ENCODE data around the gene GRIN3B. TPM values are rescaled to one million over a fixed set of nuclear protein-coding genes. Genes with fewer than 3 reads are reported as not detected.

GRIN3B gene
- total and polyA plus RNA-seq, 7 experiments from 2014 or later: 0.10 to 0.56 (median 0.19) TPM; not detected in 4

GRCh38 chr19:993831-994393, 6.3 kb upstream of the GRIN3B start:
- H3K4me1 Mint-ChIP-seq: peaks cover 6 to 8% (median 7%) of the 10 kb centered on the region in 7 donors
- no peak overlapping the region for H3K4me3 Mint-ChIP-seq
- DNase-seq: no peak
- H3K36me3 ChIP-seq (ENCODE audit: control insufficient read depth in 2 of 3, insufficient read depth in 3 of 3, low read length in 3 of 3): peaks cover 0 to 53% (median 0%) of the 10 kb centered on the region in 3 experiments
- peaks cover 0 to 5% (median under 1%) of the 10 kb centered on the region in 5 donors for H3K36me3 Mint-ChIP-seq
- no peak overlapping the region for H3K27ac ChIP-seq (ENCODE audit: low read depth, low read length)
- ChIA-PET POLR2A (no interaction called here), CTCF (no interaction called here)
- intact Hi-C loops (cut with micrococcal nuclease): no loop called here
- H3K27ac Mint-ChIP-seq: no peak overlapping the region
- H3K9me3 Mint-ChIP-seq: no peaks in the 10 kb centered on the region
- H3K4me3 ChIP-seq (ENCODE audit: low read length): no peak overlapping the region
- H3K9me3 ChIP-seq (ENCODE audit: control insufficient read depth in 2 of 3, low read length in 3 of 3): no peaks in the 10 kb centered on the region
- no peak for ATAC-seq
- no peaks in the 10 kb centered on the region for H3K27me3 ChIP-seq (ENCODE audit: control insufficient read depth in 2 of 2, insufficient read depth in 2 of 2, low read length in 2 of 2)
- peaks cover 14 to 18% of the 10 kb centered on the region in 2 donors for H3K4me1 ChIP-seq (ENCODE audit: control insufficient read depth in 2 of 2, insufficient read depth in 2 of 2, low read length in 2 of 2)
- peaks cover 1 to 23% (median 8%) of the 10 kb centered on the region in 5 donors for H3K27me3 Mint-ChIP-seq

DNA sequence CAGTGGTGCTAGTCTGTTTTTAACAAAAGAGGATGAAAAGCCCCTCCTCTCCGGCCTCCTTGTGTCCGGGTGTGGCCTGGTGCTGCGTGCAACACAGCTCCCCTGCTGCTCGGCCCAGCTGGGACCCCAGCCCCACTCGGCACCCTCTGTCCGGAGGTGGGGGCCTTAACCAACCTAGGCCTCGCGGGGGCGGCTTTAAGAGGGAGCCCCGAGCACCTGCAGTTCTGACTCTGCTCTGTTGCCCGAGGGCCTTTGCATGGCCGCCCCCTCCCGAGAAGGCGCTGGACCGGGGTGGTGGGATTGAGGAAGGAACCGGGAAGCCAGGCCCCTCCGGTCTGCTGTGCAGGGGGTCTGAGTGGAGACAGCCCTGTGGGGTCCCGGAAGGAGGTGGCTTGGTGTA, 5.7 kb upstream of the GRIN3B start:
- Mint-ChIP-seq H3K36me3 (peaks cover 0 to 5% (median 4%) of the 10 kb centered on the region in 5 donors), H3K9me3 (peaks cover 0 to 5% (median 0%) of the 10 kb centered on the region in 11 donors), H3K4me3 (no peak overlapping the region), H3K27ac (peak overlapping the region in 1 of 9 donors; percentile 56), H3K27me3 (peaks cover 7 to 29% (median 14%) of the 10 kb centered on the region in 5 donors), H3K4me1 (peaks cover 6 to 13% (median 7%) of the 10 kb centered on the region in 7 donors)
- no peak for ATAC-seq
- no peak overlapping the region for H3K27ac ChIP-seq (ENCODE audit: low read depth, low read length)
- intact Hi-C loops (cut with micrococcal nuclease): no loop called here
- no peaks in the 10 kb centered on the region for H3K9me3 ChIP-seq (ENCODE audit: control insufficient read depth in 2 of 3, low read length in 3 of 3)
- DNase-seq: no peak
- peaks cover 14 to 18% of the 10 kb centered on the region in 2 donors for H3K4me1 ChIP-seq (ENCODE audit: control insufficient read depth in 2 of 2, insufficient read depth in 2 of 2, low read length in 2 of 2)
- CTCF ChIA-PET: no interaction called here
- H3K36me3 ChIP-seq (ENCODE audit: control insufficient read depth in 2 of 3, insufficient read depth in 3 of 3, low read length in 3 of 3): peaks cover 0 to 47% (median 0%) of the 10 kb centered on the region in 3 experiments
- no peaks in the 10 kb centered on the region for H3K27me3 ChIP-seq (ENCODE audit: control insufficient read depth in 2 of 2, insufficient read depth in 2 of 2, low read length in 2 of 2)
- POLR2A ChIA-PET: no interaction called here
- no peak overlapping the region for H3K4me3 ChIP-seq (ENCODE audit: low read length)

GRCh38 chr19:995051-995827, 5.0 kb upstream of the GRIN3B start:
- Histone ChIP-seq H3K27ac (ENCODE audit: low read depth, low read length) (peak overlapping the region; percentile 38), H3K4me1 (ENCODE audit: control insufficient read depth in 2 of 2, insufficient read depth in 2 of 2, low read length in 2 of 2) (peaks cover 14 to 18% of the 10 kb centered on the region in 2 donors), H3K4me3 (ENCODE audit: low read length) (no peak overlapping the region), H3K9me3 (ENCODE audit: control insufficient read depth in 2 of 3, low read length in 3 of 3) (no peaks in the 10 kb centered on the region), H3K36me3 (ENCODE audit: control insufficient read depth in 2 of 3, insufficient read depth in 3 of 3, low read length in 3 of 3) (peaks cover 0 to 40% (median 0%) of the 10 kb centered on the region in 3 experiments), H3K27me3 (ENCODE audit: control insufficient read depth in 2 of 2, insufficient read depth in 2 of 2, low read length in 2 of 2) (no peaks in the 10 kb centered on the region)
- no peak for DNase-seq
- ChIA-PET CTCF (no interaction called here), POLR2A (interaction anchor here (0.9 to 1.3 kb wide), 4 partner anchors 10 to 93 kb away, joined by 3 to 5 read pairs (median 4); partner anchors contain the start of gene WDR18)
- Mint-ChIP-seq H3K4me3 (no peak overlapping the region), H3K36me3 (peaks cover 0 to 5% (median 4%) of the 10 kb centered on the region in 5 donors), H3K27ac (peak overlapping the region in 2 of 9 donors; percentile 43 to 54), H3K27me3 (peaks cover 7 to 33% (median 14%) of the 10 kb centered on the region in 5 donors), H3K9me3 (peaks cover 0 to 5% (median 0%) of the 10 kb centered on the region in 11 donors), H3K4me1 (peaks cover 6 to 13% (median 7%) of the 10 kb centered on the region in 7 donors)
- ATAC-seq: no peak
- intact Hi-C loops (cut with micrococcal nuclease): loop anchor here in 1 of 2 donors (5.0 kb wide), 1 partner anchor 223 kb away; no protein-coding TSS in a partner anchor

- intact Hi-C loops (cut with micrococcal nuclease): loop anchor here in 1 of 2 donors (1.0 to 5.0 kb wide), 2 partner anchors 70 to 224 kb away; partner anchors contain the start of gene ARID3A
- Histone ChIP-seq H3K4me1 (ENCODE audit: control insufficient read depth in 2 of 2, insufficient read depth in 2 of 2, low read length in 2 of 2) (peaks cover 17 to 20% of the 10 kb centered on the region in 2 donors), H3K4me3 (ENCODE audit: low read length) (no peak overlapping the region), H3K27ac (ENCODE audit: low read depth, low read length) (peak overlapping the region; percentile 38), H3K27me3 (ENCODE audit: control insufficient read depth in 2 of 2, insufficient read depth in 2 of 2, low read length in 2 of 2) (peaks cover 2% of the 10 kb centered on the region in 2 donors), H3K9me3 (ENCODE audit: control insufficient read depth in 2 of 3, low read length in 3 of 3) (no peaks in the 10 kb centered on the region), H3K36me3 (ENCODE audit: control insufficient read depth in 2 of 3, insufficient read depth in 3 of 3, low read length in 3 of 3) (peaks cover 0 to 31% (median 0%) of the 10 kb centered on the region in 3 experiments)
- ChIA-PET CTCF (interaction anchor here (0.6 to 1.7 kb wide), 4 partner anchors 12 to 908 kb away, joined by 3 to 6 read pairs (median 4); partner anchors contain the start of gene WDR18), POLR2A (interaction anchor here (0.7 to 2.8 kb wide), 12 partner anchors 8 to 273 kb away, joined by 3 to 8 read pairs (median 4); partner anchors contain the start of genes CIRBP, CNN2 and WDR18)
- ATAC-seq (peak; percentile 84), DNase-seq (peak; percentile 59 to 93 (median 73))
- Mint-ChIP-seq H3K4me1 (peaks cover 6 to 15% (median 10%) of the 10 kb centered on the region in 7 donors), H3K27ac (peak overlapping the region in 8 of 9 donors; percentile 31 to 96 (median 76)), H3K9me3 (peaks cover 0 to 5% (median 0%) of the 10 kb centered on the region in 11 donors), H3K4me3 (peak overlapping the region; percentile 25 to 82 (median 64)), H3K36me3 (peaks cover 0 to 4% (median 3%) of the 10 kb centered on the region in 5 donors), H3K27me3 (peaks cover 7 to 36% (median 16%) of the 10 kb centered on the region in 5 donors)
Measured at GRCh38 chr19:996051-996838, 4.0 kb upstream of the GRIN3B start.

DNA sequence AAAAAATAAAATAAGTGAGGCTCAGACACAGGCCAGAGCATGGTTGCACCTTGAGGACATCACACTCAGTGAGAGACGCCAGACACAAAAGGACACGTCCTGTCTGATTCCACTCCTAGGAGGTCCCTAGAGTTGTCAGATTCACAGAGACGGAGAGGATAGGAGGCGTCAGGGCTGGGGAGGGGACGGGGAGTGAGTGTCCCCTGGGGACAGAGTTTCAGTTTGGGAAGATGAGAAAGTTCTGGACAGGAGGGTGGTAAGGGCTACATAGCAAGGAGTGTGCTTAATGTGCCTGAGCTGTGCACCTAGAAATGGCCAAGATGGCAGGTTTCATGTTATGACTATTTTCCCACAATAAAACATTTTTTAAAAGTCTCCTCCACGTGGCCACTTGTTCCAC, 2.2 kb upstream of the GRIN3B start:
- H3K36me3 ChIP-seq (ENCODE audit: control insufficient read depth in 2 of 3, insufficient read depth in 3 of 3, low read length in 3 of 3): peaks cover 0 to 18% (median 0%) of the 10 kb centered on the region in 3 experiments
- H3K4me1 ChIP-seq (ENCODE audit: control insufficient read depth in 2 of 2, insufficient read depth in 2 of 2, low read length in 2 of 2): peaks cover 24% of the 10 kb centered on the region in 2 donors
- ChIA-PET CTCF (interaction anchor here (1.1 to 1.8 kb wide), 2 partner anchors 9 to 14 kb away, joined by 3 to 6 read pairs; partner anchors contain the start of gene WDR18), POLR2A (interaction anchor here (2.8 kb wide), 1 partner anchor 29 kb away, joined by 8 read pairs; the partner anchor contains the start of gene CNN2)
- Mint-ChIP-seq H3K27ac (peak overlapping the region in 2 of 9 donors; percentile 60 to 82), H3K4me1 (peaks cover 6 to 16% (median 11%) of the 10 kb centered on the region in 7 donors), H3K4me3 (peak overlapping the region in 2 of 10 donors; percentile 9 to 45), H3K27me3 (peaks cover 7 to 44% (median 20%) of the 10 kb centered on the region in 5 donors), H3K9me3 (peaks cover 0 to 5% (median 0%) of the 10 kb centered on the region in 11 donors), H3K36me3 (peaks cover 0 to 4% (median 0%) of the 10 kb centered on the region in 5 donors)
- ATAC-seq (no peak), DNase-seq (no peak)
- intact Hi-C loops (cut with micrococcal nuclease): loop anchor here in 1 of 2 donors (5.0 kb wide), 1 partner anchor 226 kb away; no protein-coding TSS in a partner anchor
- H3K27ac ChIP-seq (ENCODE audit: low read depth, low read length): no peak overlapping the region
- no peaks in the 10 kb centered on the region for H3K9me3 ChIP-seq (ENCODE audit: control insufficient read depth in 2 of 3, low read length in 3 of 3)
- no peak overlapping the region for H3K4me3 ChIP-seq (ENCODE audit: low read length)
- peaks cover 5 to 6% of the 10 kb centered on the region in 2 donors for H3K27me3 ChIP-seq (ENCODE audit: control insufficient read depth in 2 of 2, insufficient read depth in 2 of 2, low read length in 2 of 2)
